K562 (cell line): ENCODE measurements around the gene ZNF165. TPM values are rescaled to one million over a fixed set of nuclear protein-coding genes. Genes with fewer than 3 reads are reported as not detected.

ENCODE experiments used
- ARNT ChIP-seq, 2 experiments: fragments of 450-650 bp; IDR thresholded peaks; 2 replicates each; pipeline ENCODE4 v1.6.1; 2016; ENCODE audit warnings: mild to moderate bottlenecking in 1 of 2
- CLOCK ChIP-seq: fragments of 250-450 bp; sonication (Bioruptor Pico); IDR thresholded peaks from 2 replicates; pipeline ENCODE4 v1.4.0; 2020; ENCODE audit warnings: mild to moderate bottlenecking, moderate library complexity, borderline replicate concordance
- FOSL1 ChIP-seq: fragments of 200-800 bp; sonication (Bioruptor generic); conservative IDR thresholded peaks from 2 replicates; pipeline ENCODE4 v1.6.1; 2016; ENCODE audit warnings: missing genetic modification characterization, missing compliant biosample characterization
- LCOR ChIP-seq: sonication (generic); formaldehyde crosslinking; IDR thresholded peaks from 2 replicates; pipeline ENCODE4 v1.8.0; 2022; ENCODE audit warnings: mild to moderate bottlenecking, missing genetic modification reagents
- MAFG ChIP-seq: fragments of 450-650 bp; conservative IDR thresholded peaks from 2 replicates; pipeline ENCODE4 v1.6.1; 2016; ENCODE audit warnings: missing genetic modification characterization, missing compliant biosample characterization
- PURB ChIP-seq: sonication (generic); formaldehyde crosslinking; IDR thresholded peaks from 2 replicates; pipeline ENCODE4 v1.9.0; 2021; ENCODE audit warnings: low read depth, mild to moderate bottlenecking, missing genetic modification reagents
- RAD51 ChIP-seq: fragments of 450-650 bp; IDR thresholded peaks from 2 replicates; pipeline ENCODE4 v1.7.1; 2016; ENCODE audit warnings: low read depth, mild to moderate bottlenecking, borderline replicate concordance
- RNF2 ChIP-seq: sonication (generic); IDR thresholded peaks from 2 replicates; pipeline ENCODE4 v1.6.1; 2016
- SMAD1 ChIP-seq: fragments of 150-350 bp; IDR thresholded peaks from 2 replicates; pipeline ENCODE4 v1.6.1; 2014; ENCODE audit warnings: low read length, low read depth; ENCODE audit not compliant: partially characterized antibody
- SNAPC5 ChIP-seq: fragments of 250-450 bp; sonication (Bioruptor Pico); IDR thresholded peaks from 2 replicates; pipeline ENCODE4 v1.8.0; 2021; ENCODE audit warnings: moderate library complexity, mild to moderate bottlenecking, inconsistent platforms
- SRSF1 ChIP-seq: fragments of 200-400 bp; formaldehyde crosslinking; IDR thresholded peaks from 2 replicates; pipeline ENCODE4 v1.6.1; 2017; ENCODE audit warnings: mild to moderate bottlenecking, low read depth, low read length, moderate library complexity
- STAT5A ChIP-seq: IDR thresholded peaks from 2 replicates; pipeline ENCODE4 v1.6.1; 2012; ENCODE audit warnings: low read length, inconsistent platforms, borderline replicate concordance
- ZBTB34 ChIP-seq: fragments of 250-450 bp; sonication (Bioruptor Pico); IDR thresholded peaks from 2 replicates; pipeline ENCODE4 v1.8.0; 2021; ENCODE audit warnings: mild to moderate bottlenecking, moderate library complexity
- ZFP30 ChIP-seq: fragments of 250-450 bp; sonication (Bioruptor Pico); IDR thresholded peaks from 2 replicates; pipeline ENCODE4 v1.8.0; 2022; ENCODE audit warnings: moderate library complexity, mild to moderate bottlenecking, inconsistent platforms, borderline replicate concordance
- ZNF311 ChIP-seq: fragments of 250-450 bp; sonication (Bioruptor Pico); IDR thresholded peaks from 2 replicates; pipeline ENCODE4 v1.4.0; 2020; ENCODE audit warnings: mild to moderate bottlenecking, moderate library complexity
- ZNF384 ChIP-seq: IDR thresholded peaks from 2 replicates; pipeline ENCODE4 v1.6.1; 2012; ENCODE audit warnings: low read depth, low read length, improper control_type of control experiment
- ZNF551 ChIP-seq: fragments of 250-450 bp; sonication (Bioruptor Pico); IDR thresholded peaks from 2 replicates; pipeline ENCODE4 v1.5.0; 2021; ENCODE audit warnings: mild to moderate bottlenecking, moderate library complexity
- ZNF639 ChIP-seq, 2 experiments: fragments of 200-800 bp in 1 of 2; sonication (Bioruptor generic) in 1 of 2; sonication (generic) in 1 of 2; formaldehyde crosslinking in 1 of 2; IDR thresholded peaks in 1 of 2; conservative IDR thresholded peaks in 1 of 2; 2 replicates each; pipeline versions ENCODE4 v1.5.0 to v1.6.1; 2016 to 2020; ENCODE audit warnings: missing compliant biosample characterization in 1 of 2, missing genetic modification characterization in 1 of 2, missing genetic modification reagents in 1 of 2
- polyA plus RNA-seq, 8 experiments: library from polyadenylated mRNA; depleted of rRNA in 4 of 8; stranded (reverse) in 5 of 8; unstranded in 3 of 8; fragments of >200 nt; fragmentation: Nextera tagmentation in 2 of 8; fragmentation: Illumina TruSeq in 1 of 8; extraction: Ambion mirVana in 2 of 8; extraction: Trizol in 1 of 8; gene quantifications; 2 replicates each; pipeline versions ENCODE4 v1.2.1 to v1.2.3, GENCODE V29; 2011 to 2014; ENCODE audit warnings: inconsistent platforms in 1 of 8, missing spikeins in 1 of 8
- total RNA-seq, 7 experiments: library from RNA; depleted of rRNA in 6 of 7; stranded (reverse); fragments of >200 nt in 6 of 7; fragmentation: Illumina TruSeq in 2 of 7; extraction: Trizol in 2 of 7; gene quantifications; 2 replicates each; pipeline versions ENCODE4 v1.2.1 to v1.2.3, GENCODE V29; 2011 to 2021; ENCODE audit warnings: low replicate concordance in 1 of 7
- TF ChIP-seq, protein P1 (sequence below): sonication (generic); formaldehyde crosslinking; IDR thresholded peaks from 2 replicates; pipeline ENCODE4 v1.8.0; 2022; ENCODE audit warnings: mild to moderate bottlenecking, missing genetic modification reagents

The ZNF165 gene
- total and polyA plus RNA-seq, 9 of the 15 experiments (the other 6 are each of a cell fraction or from before 2014, with no cell fraction given): 0.82 to 3.6 (median 1.2) TPM

- TF ChIP-seq FOSL1 (tag) (peak; percentile 25), LCOR (peak; percentile 87), ARNT (IDR thresholded peaks at IDR 0.05) (peak; percentile 84 to 91), ZBTB34 (CRISPR knock-in tag) (no peak), MAFG (tag) (no peak), SNAPC5 (no peak), ZNF384 (peak; percentile 66), ZNF551 (CRISPR knock-in tag) (no peak), ZNF639 (CRISPR knock-in tag; conservative IDR thresholded peaks at IDR 0.05 in 1 of 2, IDR thresholded peaks at IDR 0.05 in 1 of 2) (peak in 1 of 2 experiments; percentile 95; a peak in 2 of 4 replicates), ZFP30 (CRISPR knock-in tag) (no peak), RAD51 (peak; percentile 39; the same call in 1 of the 2 replicates), PURB (CRISPR knock-in tag) (no peak), STAT5A (peak; percentile 41; the same call in 1 of the 2 replicates), CLOCK (CRISPR knock-in tag) (no peak), ZNF311 (CRISPR knock-in tag) (no peak; the same call in 1 of the 2 replicates), SMAD1 (peak; percentile 76), RNF2 (peak; percentile 93), SRSF1 (0 out of 2 replicates have a peak, but pooled peaks have one; percentile 37)
- TF ChIP-seq, protein P1, sequence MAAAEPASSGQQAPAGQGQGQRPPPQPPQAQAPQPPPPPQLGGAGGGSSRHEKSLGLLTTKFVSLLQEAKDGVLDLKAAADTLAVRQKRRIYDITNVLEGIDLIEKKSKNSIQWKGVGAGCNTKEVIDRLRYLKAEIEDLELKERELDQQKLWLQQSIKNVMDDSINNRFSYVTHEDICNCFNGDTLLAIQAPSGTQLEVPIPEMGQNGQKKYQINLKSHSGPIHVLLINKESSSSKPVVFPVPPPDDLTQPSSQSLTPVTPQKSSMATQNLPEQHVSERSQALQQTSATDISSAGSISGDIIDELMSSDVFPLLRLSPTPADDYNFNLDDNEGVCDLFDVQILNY (CRISPR knock-in tag): no peak
These were observed 56.5 kb downstream of the ZNF165 start (continued) for GRCh38 chr6:28136585-28137504.
